Muscle layer of duodenum (tissue), 2 donors: Measurements from ENCODE around the gene RBM6.
A peak's percentile ranks its signal among the peaks of the same experiment; 100 is the strongest.
"Not testable (repeated sequence)": the region's sequence is repeated elsewhere in the genome, so short reads cannot be mapped to it uniquely, and the experiment has no call there.

ENCODE experiments used
- H3K27ac ChIP-seq: one replicate; pipeline ENCODE4 v1.7.0; 2013; ENCODE audit warnings: mild to moderate bottlenecking, low read length
- H3K27me3 ChIP-seq: one replicate; pipeline ENCODE4 v1.7.0; 2013; ENCODE audit warnings: low read depth, mild to moderate bottlenecking, control low read depth, low read length
- H3K36me3 ChIP-seq, 2 donors: one replicate each; pipeline ENCODE4 v1.7.0; 2013; ENCODE audit warnings: low read length in 2 of 2, control low read depth in 1 of 2, mild to moderate bottlenecking in 1 of 2; ENCODE audit not compliant: insufficient read depth in 2 of 2, control insufficient read depth in 1 of 2
- H3K4me1 ChIP-seq, 2 donors: one replicate each; pipeline ENCODE4 v1.7.0; 2013; ENCODE audit warnings: low read length in 2 of 2, mild to moderate bottlenecking in 2 of 2, control low read depth in 1 of 2, moderate library complexity in 1 of 2; ENCODE audit not compliant: insufficient read depth in 2 of 2, control insufficient read depth in 1 of 2
- H3K4me3 ChIP-seq, 2 donors: one replicate each; pipeline ENCODE4 v1.7.0; 2013; ENCODE audit warnings: low read length in 2 of 2, low read depth in 1 of 2, mild to moderate bottlenecking in 1 of 2
- H3K9me3 ChIP-seq, 2 donors: one replicate each; pipeline ENCODE4 v1.7.0; 2013; ENCODE audit warnings: low read length in 2 of 2, control low read depth in 1 of 2, mild to moderate bottlenecking in 1 of 2; ENCODE audit not compliant: control insufficient read depth in 1 of 2
- donor health status: healthy.

Gene RBM6

GRCh38 chr3:49904448-49904847 lies 35.5 kb upstream of the RBM6 start:
- not testable (repeated sequence) for H3K27ac ChIP-seq, H3K9me3 ChIP-seq, H3K4me3 ChIP-seq, H3K27me3 ChIP-seq, H3K36me3 ChIP-seq
- H3K4me1 ChIP-seq, result peaks cover 5 to 22% of the 10 kb centered on the region in 2 donors

DNA sequence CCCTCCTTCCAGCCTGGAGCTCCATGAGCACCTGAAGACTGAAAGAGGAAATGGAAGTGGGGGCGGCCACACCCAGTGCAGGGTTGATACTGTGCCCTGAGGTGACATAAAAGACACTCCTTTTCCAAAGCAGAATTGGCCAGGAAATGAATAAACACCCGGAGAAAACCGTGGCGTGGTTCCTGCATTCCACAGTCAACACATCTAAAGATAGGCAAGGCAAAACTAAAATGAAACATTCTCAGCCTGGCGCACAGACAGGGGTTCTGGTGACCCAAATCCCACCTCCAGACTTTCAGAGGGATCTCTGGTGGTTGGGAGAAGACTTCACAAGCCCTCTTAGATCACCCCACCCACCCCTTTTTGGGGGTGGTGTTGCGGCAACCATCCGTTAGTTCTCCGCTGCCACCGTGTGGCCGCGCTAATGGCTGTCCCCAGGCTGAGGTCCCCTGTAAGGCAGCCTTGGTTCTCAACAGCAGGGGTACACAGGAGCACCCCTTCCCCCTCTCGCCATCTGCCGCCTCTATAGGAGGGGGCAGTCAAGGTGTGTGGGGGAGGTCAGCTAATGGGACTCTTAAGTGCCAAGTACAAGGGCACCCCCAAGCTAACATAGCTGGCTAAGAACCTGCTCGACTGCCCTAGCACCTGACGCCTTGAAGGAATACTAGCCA lies 33.7 kb upstream of the RBM6 start:
- Histone ChIP-seq H3K4me1 (peaks cover 5 to 22% of the 10 kb centered on the region in 2 donors), H3K27ac (peak overlapping the region; percentile 53), H3K9me3 (no peaks in the 10 kb centered on the region), H3K27me3 (no peaks in the 10 kb centered on the region), H3K36me3 (peaks cover 0 to 23% of the 10 kb centered on the region in 2 donors), H3K4me3 (peak overlapping the region; percentile 9 to 42)

DNA sequence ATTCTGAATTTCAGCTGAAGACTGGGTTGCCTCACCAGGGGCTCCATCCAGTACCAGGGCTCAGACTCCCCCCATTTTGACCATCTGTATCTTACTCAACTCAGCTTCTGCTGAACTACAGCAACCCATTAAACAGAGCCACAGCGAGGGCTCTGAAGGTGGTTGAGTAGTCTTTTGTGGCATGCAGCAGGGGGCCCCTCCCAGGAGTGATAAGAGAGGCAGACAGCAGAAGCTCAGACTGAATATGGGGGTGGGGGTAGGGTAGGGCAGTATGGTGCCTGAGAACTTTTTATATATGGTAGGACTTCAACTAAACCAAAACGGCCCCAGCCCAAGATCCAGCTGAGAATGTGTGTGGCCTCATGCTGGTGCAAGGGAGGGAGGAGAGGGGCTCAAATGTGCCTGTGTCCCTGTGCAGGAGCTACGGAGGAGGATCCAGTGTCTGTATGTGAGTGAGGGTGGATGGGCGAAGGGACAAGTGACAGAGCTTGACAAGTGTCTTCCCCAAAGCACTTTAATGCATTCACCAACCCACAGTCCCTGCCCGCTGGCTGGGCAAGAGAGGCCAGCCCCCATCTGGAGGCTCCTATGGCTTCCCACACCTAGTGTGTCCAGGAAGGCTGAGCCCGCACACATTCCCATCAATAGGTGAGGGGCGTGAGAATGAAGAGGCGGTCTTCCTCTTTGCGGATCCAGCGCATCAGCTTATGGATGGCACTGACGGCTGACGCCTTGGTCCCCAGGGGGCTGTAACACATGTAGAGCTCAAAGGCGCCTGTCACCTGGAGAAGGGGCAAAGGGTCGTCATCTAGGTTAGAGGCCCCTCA lies 31.4 kb upstream of the RBM6 start:
- no peaks in the 10 kb centered on the region for H3K27me3 ChIP-seq
- H3K4me1 ChIP-seq, result peaks cover 5 to 19% of the 10 kb centered on the region in 2 donors
- peaks cover 13 to 40% of the 10 kb centered on the region in 2 donors for H3K36me3 ChIP-seq
- no peak overlapping the region for H3K4me3 ChIP-seq
- H3K9me3 ChIP-seq, result no peaks in the 10 kb centered on the region
- H3K27ac ChIP-seq, result no peak overlapping the region

- H3K4me1 ChIP-seq, result peaks cover 5 to 12% of the 10 kb centered on the region in 2 donors
- no peaks in the 10 kb centered on the region for H3K27me3 ChIP-seq
- no peak overlapping the region for H3K4me3 ChIP-seq
- no peak overlapping the region for H3K27ac ChIP-seq
- no peaks in the 10 kb centered on the region for H3K9me3 ChIP-seq
- peaks cover 13 to 40% of the 10 kb centered on the region in 2 donors for H3K36me3 ChIP-seq
These were observed 29.4 kb upstream of the RBM6 start for GRCh38 chr3:49910409-49911123.

- Histone ChIP-seq H3K4me1 (peaks cover 5 to 7% of the 10 kb centered on the region in 2 donors), H3K4me3 (no peak overlapping the region), H3K36me3 (peaks cover 13 to 40% of the 10 kb centered on the region in 2 donors), H3K9me3 (no peaks in the 10 kb centered on the region), H3K27me3 (no peaks in the 10 kb centered on the region), H3K27ac (no peak overlapping the region)
These were observed 28.9 kb upstream of the RBM6 start for GRCh38 chr3:49911124-49911420.

DNA sequence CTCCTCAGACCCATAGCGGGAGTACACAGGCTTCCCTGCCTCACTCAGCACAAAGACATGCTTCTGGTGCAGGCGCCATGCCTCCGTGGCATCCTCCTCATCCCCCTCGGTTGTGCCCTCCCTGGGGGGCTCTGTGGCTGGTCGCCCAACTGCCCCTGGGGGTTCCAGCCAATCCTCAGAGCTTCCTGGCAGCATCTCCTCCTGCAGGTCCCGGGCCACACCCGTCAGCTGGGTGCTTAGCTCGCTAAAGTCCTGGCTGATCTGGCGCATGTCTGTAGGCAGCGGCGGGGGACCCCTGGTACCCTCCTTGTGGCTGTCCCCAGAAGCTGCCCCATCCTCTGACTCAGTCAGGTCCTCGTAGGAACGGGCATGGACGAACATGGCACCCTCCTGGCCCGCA lies 28.3 kb upstream of the RBM6 start:
- Histone ChIP-seq H3K9me3 (no peaks in the 10 kb centered on the region), H3K36me3 (peaks cover 13 to 40% of the 10 kb centered on the region in 2 donors), H3K4me3 (no peak overlapping the region), H3K4me1 (peaks cover under 1 to 2% of the 10 kb centered on the region in 2 donors), H3K27me3 (no peaks in the 10 kb centered on the region), H3K27ac (no peak overlapping the region)

DNA sequence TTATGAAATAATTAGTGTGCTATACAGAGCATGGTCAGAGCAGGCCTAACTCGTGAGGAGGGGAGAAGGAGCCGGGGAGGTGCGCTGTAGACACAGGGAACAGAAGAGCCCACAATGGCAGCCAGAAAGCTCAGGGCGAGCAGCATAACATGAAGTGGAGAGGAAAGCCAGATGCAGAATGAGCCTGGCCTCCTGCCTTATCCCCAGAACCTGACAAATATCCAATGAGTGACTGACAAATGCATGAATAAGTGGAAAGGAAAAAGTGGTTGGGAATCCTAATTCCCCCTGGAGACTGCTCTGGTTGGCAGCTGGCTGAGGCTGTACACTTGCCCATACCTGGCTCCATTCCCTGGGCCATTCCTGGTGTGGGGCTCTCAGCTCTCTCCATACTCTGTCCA lies 27.1 kb upstream of the RBM6 start:
- H3K27me3 ChIP-seq, result no peaks in the 10 kb centered on the region
- no peak overlapping the region for H3K27ac ChIP-seq
- no peaks in the 10 kb centered on the region for H3K9me3 ChIP-seq
- H3K4me1 ChIP-seq, result no peaks in the 10 kb centered on the region
- no peak overlapping the region for H3K4me3 ChIP-seq
- H3K36me3 ChIP-seq, result peaks cover 13 to 40% of the 10 kb centered on the region in 2 donors

DNA sequence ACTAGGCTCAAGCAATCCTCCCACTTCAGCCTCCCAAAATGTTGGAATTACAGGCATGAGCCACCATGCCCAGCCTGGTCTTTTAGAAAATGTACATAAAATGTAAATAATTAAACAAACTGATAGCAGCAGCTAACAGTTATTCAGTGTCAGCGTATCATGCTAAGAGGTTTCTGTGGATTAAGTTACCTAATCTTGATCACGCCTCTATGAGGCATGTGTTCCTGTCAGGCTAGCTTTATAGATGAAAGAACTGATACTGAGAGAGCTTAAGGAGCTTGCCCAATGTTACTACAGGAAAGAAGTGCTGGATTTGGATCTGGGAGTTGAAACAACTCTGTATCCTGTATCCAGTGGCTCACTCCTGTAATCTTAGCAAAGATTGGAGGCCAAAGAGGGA lies 25.0 kb upstream of the RBM6 start:
- Histone ChIP-seq H3K27ac (no peak overlapping the region), H3K4me3 (no peak overlapping the region), H3K4me1 (no peaks in the 10 kb centered on the region), H3K9me3 (no peaks in the 10 kb centered on the region), H3K36me3 (peaks cover 13 to 30% of the 10 kb centered on the region in 2 donors), H3K27me3 (no peaks in the 10 kb centered on the region)

- Histone ChIP-seq H3K27me3 (no peaks in the 10 kb centered on the region), H3K9me3 (no peaks in the 10 kb centered on the region), H3K4me1 (no peaks in the 10 kb centered on the region), H3K4me3 (no peak overlapping the region), H3K27ac (no peak overlapping the region), H3K36me3 (peaks cover 13 to 14% of the 10 kb centered on the region in 2 donors)
These were observed 23.3 kb upstream of the RBM6 start for GRCh38 chr3:49916686-49917085.

DNA sequence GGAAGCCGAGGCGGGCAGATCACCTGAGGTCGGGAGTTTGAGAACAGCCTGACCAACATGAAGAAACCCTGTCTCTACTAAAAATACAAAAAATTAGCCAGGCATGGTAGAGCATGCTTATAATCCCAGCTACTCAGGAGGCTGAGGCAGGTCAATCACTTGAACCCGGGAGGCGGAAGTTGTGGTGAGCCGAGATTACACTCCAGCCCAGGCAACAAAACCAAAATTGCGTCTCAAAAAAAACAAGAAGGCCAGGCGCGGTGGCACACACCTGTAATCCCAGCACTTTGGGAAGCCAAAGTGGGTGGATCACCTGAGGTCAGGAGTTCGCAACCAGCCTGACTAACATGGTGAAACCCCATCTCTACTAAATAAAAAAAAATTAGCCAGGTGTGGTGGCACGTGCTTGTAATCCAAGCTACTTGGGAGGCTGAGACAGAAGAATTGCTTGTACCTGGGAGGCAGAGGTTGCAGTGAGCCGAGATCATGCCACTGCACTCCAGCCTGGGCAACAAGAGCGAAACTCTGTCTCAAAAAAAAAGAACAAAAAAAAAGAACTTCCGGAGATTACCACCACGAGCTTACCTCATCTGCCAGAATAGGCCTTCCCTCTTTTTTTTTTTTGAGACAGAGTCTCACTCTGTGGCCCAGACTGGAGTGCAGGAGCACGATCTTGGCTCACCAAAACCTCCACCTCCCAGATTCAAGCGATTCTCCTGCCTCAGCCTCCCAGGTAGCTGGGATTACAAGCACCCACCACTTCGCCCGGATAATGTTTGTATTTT lies 22.0 kb upstream of the RBM6 start:
- H3K9me3 ChIP-seq, H3K4me3 ChIP-seq, H3K36me3 ChIP-seq, H3K27ac ChIP-seq, H3K4me1 ChIP-seq, H3K27me3 ChIP-seq: not testable (repeated sequence)

DNA sequence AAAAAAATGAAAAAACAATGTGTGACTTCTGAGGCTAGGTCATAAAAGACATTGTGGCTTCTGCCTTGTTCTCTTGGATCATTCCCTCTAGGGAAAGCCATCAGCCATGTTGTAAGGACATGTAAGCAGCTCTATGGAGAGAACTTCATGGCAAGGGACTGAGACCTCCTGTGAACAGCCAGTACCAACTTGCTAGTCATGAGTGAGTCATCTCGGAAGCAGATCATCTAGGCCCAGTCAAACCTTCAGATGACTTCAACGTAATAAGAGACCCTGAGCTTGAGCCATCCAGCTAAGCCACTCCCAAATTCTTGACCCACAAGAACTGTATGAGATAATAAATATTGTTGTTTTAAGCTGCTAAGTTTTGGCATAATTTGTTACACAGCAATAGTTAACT lies 15.3 kb upstream of the RBM6 start:
- Histone ChIP-seq H3K27ac (no peak overlapping the region), H3K4me1 (peaks cover 0 to 15% of the 10 kb centered on the region in 2 donors)

More for the DNA sequence above, 15.3 kb upstream of the RBM6 start:
- H3K9me3 ChIP-seq, result no peaks in the 10 kb centered on the region
- no peaks in the 10 kb centered on the region for H3K27me3 ChIP-seq
- H3K36me3 ChIP-seq, result no peaks in the 10 kb centered on the region
- H3K4me3 ChIP-seq, result no peak overlapping the region
